Heart left ventricle (tissue), 13 donors: Measurements from ENCODE around the gene CD59.

Source experiments
- POLR2A ChIP-seq, 2 donors: fragments of 450-650 bp; IDR thresholded peaks; one replicate each; pipeline ENCODE4 v1.6.1; 2017; ENCODE audit warnings: antibody characterized with exemption in 2 of 2, mild to moderate bottlenecking in 2 of 2, moderate library complexity in 2 of 2
- TF ChIP-seq, protein P1 (sequence below), 12 donors: fragments of 200-600 bp; sonication (generic) in 4 of 12; IDR thresholded peaks; one replicate each; pipeline versions ENCODE4 v1.5.0 to v1.8.0; 2018 to 2022; ENCODE audit warnings: antibody characterized with exemption in 12 of 12, mild to moderate bottlenecking in 5 of 12
- donor health status: ischemic (EF 13 %, LVEDD 7.1; RV severe dilation, severe dysfunction).
- donor health status: DM: no; HTN: yes; CAD: no.
- donor health status: DM: no; HTN: no; CAD: no.
- donor health status: ischemic (EF 25% LVEDD 6.9; RV normal size, moderate dysfunction).
- donor health status: ischemic (EF 25% LVEDD 5.7; RV mildly dilated, moderate dysfunction).
- donor health status: ischemic (EF 35%, LVEDD 5.7; RV mildly dilated, moderate dysfunction).
- donor health status: nonischemic (EF 11% LVEDD 7.7; RV severe dilation, severe dysfunction).
- donor health status: DM: yes; HTN: yes; CAD: no.
- donor health status: PGD.
- donor health status: ischemic (EF 29% LVEDD 5.4; RV normal size, mild dysfunction).
- donor health status: nonischemic (EF 23%, LVEDD 6.1; RV moderate dilation, normal function).

DNA sequence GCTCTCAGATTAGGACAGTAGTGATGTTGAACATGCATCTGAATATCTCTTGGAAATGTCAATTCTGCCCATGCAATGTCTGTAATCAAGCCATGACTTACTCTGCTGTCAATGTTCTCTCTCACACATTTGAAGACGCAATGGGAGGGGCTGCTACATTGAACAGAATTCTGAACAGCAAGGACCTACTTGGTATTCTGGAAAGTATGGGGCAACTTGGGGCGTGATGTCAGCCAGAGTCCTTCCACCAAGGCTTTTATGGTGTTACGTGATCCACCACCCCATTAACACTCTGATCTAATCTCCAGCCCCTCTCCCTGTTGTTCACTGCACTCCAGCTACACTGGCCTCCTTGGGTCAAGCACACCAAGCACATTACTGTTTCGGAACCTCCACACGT lies 7.1 kb upstream of the CD59 start:
- TF ChIP-seq, protein P1, sequence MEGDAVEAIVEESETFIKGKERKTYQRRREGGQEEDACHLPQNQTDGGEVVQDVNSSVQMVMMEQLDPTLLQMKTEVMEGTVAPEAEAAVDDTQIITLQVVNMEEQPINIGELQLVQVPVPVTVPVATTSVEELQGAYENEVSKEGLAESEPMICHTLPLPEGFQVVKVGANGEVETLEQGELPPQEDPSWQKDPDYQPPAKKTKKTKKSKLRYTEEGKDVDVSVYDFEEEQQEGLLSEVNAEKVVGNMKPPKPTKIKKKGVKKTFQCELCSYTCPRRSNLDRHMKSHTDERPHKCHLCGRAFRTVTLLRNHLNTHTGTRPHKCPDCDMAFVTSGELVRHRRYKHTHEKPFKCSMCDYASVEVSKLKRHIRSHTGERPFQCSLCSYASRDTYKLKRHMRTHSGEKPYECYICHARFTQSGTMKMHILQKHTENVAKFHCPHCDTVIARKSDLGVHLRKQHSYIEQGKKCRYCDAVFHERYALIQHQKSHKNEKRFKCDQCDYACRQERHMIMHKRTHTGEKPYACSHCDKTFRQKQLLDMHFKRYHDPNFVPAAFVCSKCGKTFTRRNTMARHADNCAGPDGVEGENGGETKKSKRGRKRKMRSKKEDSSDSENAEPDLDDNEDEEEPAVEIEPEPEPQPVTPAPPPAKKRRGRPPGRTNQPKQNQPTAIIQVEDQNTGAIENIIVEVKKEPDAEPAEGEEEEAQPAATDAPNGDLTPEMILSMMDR (IDR thresholded peaks at IDR 0.05) = no peak
- no peak for TF ChIP-seq POLR2A (IDR thresholded peaks at IDR 0.05)
